GM12864 (cell line): ENCODE results near the gene SLC22A23.
A peak's percentile ranks its signal among the peaks of the same experiment; 100 is the strongest.

Experiments used
- DNase-seq: peaks from one replicate; pipeline ENCODE4 v3.0.0-alpha.2; 2011; ENCODE audit warnings: low read depth
- H3K4me3 ChIP-seq: 2 replicates; pipeline ENCODE4 v1.5.1; 2011; ENCODE audit warnings: mild to moderate bottlenecking, low read depth, low read length, control low read depth
- TF ChIP-seq, protein P1 (sequence below): IDR thresholded peaks from 2 replicates; pipeline ENCODE4 v1.5.1; 2011; ENCODE audit warnings: low read depth, mild to moderate bottlenecking, moderate library complexity, low read length, control low read depth, inconsistent platforms; ENCODE audit errors: missing control alignments

The SLC22A23 gene

DNA sequence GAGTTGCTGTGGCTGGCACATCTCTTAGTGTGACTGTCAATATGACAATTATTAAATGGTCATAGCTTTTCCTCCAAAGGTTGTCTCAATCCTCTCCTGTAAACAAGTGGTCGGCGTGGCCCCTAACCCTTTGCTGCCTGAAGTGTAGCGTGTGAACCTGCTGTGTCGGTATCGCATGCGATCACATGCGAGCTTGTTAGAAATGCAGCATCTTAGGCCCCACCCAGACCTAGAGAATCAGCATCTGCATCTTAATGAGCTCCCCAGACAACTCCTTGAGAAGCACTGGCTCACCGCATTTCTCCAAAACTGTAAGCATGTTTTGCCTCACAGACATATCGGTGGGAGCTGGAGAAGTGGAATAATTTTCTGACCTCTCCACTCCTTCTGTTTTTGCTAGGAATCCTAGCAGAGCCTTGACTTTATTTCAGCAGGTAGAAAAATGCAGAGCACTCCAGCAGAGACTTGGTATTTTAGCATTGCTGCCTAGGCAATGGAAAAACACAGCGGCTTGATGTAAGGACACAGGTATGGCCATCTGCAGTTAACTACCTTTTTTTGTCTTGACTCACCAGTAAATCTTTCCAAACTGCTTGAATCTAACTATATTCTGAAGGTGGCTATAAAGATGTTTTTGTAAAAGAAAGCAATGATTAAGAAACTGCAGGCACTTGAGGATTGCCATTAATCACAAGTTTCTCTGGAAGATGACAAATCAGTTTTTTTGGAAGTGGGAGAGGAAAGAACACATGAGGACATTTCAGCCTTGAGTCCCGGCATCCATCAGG lies 130.5 kb downstream of the SLC22A23 start:
- TF ChIP-seq, protein P1, sequence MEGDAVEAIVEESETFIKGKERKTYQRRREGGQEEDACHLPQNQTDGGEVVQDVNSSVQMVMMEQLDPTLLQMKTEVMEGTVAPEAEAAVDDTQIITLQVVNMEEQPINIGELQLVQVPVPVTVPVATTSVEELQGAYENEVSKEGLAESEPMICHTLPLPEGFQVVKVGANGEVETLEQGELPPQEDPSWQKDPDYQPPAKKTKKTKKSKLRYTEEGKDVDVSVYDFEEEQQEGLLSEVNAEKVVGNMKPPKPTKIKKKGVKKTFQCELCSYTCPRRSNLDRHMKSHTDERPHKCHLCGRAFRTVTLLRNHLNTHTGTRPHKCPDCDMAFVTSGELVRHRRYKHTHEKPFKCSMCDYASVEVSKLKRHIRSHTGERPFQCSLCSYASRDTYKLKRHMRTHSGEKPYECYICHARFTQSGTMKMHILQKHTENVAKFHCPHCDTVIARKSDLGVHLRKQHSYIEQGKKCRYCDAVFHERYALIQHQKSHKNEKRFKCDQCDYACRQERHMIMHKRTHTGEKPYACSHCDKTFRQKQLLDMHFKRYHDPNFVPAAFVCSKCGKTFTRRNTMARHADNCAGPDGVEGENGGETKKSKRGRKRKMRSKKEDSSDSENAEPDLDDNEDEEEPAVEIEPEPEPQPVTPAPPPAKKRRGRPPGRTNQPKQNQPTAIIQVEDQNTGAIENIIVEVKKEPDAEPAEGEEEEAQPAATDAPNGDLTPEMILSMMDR: no peak
- H3K4me3 ChIP-seq: no peak overlapping the region
- DNase-seq: no peak

DNA sequence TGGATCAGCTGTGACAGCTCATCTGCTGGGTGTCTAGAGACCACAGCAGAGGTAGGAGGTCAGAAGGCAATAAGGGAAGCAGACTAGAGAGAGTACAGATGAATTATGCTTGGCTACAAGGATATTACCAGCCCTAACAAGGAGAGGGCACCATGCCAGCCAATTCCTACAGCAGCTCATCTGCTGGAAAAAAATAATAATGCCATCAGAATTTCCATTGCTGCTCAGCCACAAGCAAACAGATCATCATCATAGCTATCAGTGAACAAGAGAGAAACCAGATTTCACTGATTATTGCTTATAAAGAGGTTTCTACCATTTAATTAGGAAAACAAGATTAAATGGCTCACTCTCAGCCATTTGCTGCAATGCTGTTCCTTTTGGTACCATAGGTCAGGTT lies 131.6 kb downstream of the SLC22A23 start:
- TF ChIP-seq, protein P1: no peak
- H3K4me3 ChIP-seq: no peak overlapping the region
- no peak for DNase-seq

DNA sequence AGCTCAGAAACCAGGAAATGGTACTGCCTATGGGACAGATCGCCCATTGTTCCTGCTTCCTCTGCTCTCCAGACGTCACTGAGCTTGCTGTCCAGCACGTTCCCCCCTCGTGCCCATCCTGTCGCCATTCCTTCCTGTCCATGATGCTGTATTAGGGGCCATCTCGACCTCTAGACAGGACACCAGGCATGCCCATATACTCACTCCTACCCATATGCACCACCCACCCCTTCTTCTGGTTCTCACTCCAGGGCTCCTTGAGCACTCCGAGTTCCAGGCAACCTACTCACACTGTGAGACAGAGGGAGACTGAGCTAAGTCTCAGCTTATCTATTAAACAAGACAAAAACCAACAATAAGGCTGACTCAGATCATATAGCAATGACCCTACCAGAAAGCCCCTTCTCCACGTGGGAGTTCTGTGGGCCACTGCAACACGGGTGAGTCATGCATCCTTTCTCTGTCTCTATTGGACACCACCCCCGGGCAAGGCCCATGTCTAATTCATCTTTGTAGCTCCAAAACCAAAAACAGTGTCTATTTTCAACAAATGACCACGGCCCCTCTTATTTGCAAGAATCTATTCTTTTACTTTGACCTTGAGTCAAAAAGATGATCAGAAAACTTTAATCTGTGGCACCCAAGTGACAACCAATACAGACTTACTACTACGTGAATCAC lies 132.4 kb downstream of the SLC22A23 start:
- H3K4me3 ChIP-seq: no peak overlapping the region
- peak; percentile 22 for DNase-seq
- TF ChIP-seq, protein P1: no peak

DNA sequence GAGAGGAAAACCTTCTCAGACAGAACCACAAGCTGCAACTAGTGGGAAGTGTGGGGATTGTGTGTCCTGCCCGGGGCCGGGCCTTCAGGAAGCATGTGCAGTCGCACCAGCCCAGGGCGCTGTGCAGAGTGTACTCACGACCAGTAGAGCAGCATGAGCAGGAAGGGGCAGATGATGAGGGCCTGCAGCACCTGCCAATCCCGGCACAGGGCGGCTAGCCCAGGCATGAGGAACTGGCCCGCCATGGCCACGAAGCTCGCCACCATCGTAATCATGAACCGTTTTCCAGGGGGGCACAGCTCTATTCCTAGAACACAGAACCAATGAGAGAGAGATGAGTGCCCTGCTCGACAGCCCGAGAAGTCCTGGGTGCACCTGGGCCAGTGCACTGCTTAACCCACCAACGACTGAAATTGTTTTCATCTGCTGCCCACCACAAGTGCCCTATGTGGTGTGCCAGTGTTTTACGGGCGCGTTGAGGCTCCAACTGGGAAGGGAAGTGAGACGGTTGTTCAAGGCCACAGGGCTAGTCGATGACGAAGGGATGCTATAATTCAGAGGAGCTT lies 133.1 kb downstream of the SLC22A23 start:
- TF ChIP-seq, protein P1: no peak
- H3K4me3 ChIP-seq: no peak overlapping the region

DNA sequence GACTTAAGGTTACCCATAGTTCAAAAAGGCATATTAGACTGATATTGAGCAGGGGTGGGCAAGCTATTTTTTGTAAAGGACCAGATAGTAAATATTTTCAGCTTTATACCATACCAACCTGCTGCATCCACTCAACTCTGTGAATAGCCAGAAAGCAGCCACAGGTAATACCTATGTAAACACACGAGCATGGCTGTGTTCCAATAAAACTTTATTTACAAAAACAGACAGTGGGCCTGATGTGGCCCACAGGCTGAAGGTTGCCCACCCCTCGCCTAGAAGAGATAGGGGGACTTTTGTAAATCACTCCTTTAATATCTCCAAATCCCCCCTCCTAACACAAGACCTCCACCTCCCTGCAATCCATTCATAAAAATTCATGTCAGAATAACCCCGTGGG lies 133.7 kb downstream of the SLC22A23 start:
- no peak for DNase-seq
- TF ChIP-seq, protein P1: no peak
- H3K4me3 ChIP-seq: no peak overlapping the region

More for the DNA sequence above, 133.1 kb downstream of the SLC22A23 start:
- no peak for DNase-seq

DNA sequence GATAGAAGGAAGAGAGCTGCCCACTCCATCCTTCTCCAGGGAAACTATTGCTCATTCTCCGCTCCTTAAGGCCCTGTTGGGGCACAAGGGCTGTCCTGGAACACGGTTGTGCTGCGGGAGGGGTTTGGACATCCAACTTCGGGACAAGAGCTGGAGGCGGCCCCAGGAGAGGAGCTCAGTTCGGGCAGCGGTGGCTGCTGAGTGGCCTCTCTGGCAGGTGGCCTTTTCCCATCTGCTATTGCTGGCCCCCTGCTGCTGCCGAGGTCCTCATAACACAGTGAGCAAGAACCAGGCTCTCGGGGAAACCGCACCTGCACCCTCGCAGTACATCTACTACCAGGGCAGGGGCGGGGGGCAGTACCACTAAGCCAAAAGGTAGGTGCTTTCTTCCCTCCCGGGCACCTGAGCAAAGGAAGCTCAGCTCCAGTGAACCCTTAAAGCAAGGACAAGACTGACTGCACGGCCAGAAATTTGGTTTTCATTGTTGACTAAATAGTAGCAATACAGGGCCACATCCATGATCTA lies 134.4 kb downstream of the SLC22A23 start:
- TF ChIP-seq, protein P1: no peak
- DNase-seq: no peak
- no peak overlapping the region for H3K4me3 ChIP-seq
